Activated CD8-positive, alpha-beta memory T cell treated with anti-CD3 and anti-CD28 coated beads, Interleukin-2, amount 50 U/mL, for 1 hour (primary cell): ENCODE measurements around the gene C4orf36.
A peak's percentile ranks its signal among the peaks of the same experiment; 100 is the strongest.

ENCODE experiments used
- DNase-seq: peaks from one replicate; pipeline ENCODE4 v3.0.0-alpha.2; 2020; ENCODE audit errors: extremely low read depth

C4orf36 gene

GRCh38 chr4:86891762-86892635 is at the start of gene C4orf36:
Gene C4orf36, minus strand, starts transcription at chr4:86892422. Its CDS starts 902 bp downstream, at chr4:86891520.
- DNase-seq = no peak

- no peak for DNase-seq
Observed at GRCh38 chr4:86940920-86941460, 48.8 kb upstream of the C4orf36 start.

GRCh38 chr4:86939729-86940575 is 47.7 kb upstream of the C4orf36 start:
- no peak for DNase-seq

GRCh38 chr4:86938771-86939520 is 46.7 kb upstream of the C4orf36 start:
- no peak for DNase-seq

- peak; percentile 56 for DNase-seq
Observed at GRCh38 chr4:86935853-86936733, 43.9 kb upstream of the C4orf36 start.

GRCh38 chr4:86935566-86935852 is 43.3 kb upstream of the C4orf36 start:
- DNase-seq = no peak

- peak; percentile 57 for DNase-seq
Observed at GRCh38 chr4:86934771-86935565, 42.7 kb upstream of the C4orf36 start, which contains the start of gene AFF1. Gene AFF1, plus strand, starts transcription at chr4:86935011. Its CDS starts 13,523 bp downstream, at chr4:86948534.

GRCh38 chr4:86934147-86934770 is 42.0 kb upstream of the C4orf36 start:
- no peak for DNase-seq

GRCh38 chr4:86928400-86929255 is 36.4 kb upstream of the C4orf36 start:
- no peak for DNase-seq

- DNase-seq = no peak
Observed at GRCh38 chr4:86927843-86928395, 35.7 kb upstream of the C4orf36 start.

- DNase-seq = no peak
Observed at GRCh38 chr4:86926435-86927086, 34.3 kb upstream of the C4orf36 start.

- DNase-seq = no peak
Observed at GRCh38 chr4:86924811-86925210, 32.6 kb upstream of the C4orf36 start.

- DNase-seq = no peak
Observed at GRCh38 chr4:86921608-86922252, 29.5 kb upstream of the C4orf36 start.

- no peak for DNase-seq
Observed at GRCh38 chr4:86919561-86920223, 27.5 kb upstream of the C4orf36 start.

- DNase-seq = no peak
Observed at GRCh38 chr4:86918539-86919072, 26.4 kb upstream of the C4orf36 start.
